ENCODE data around the gene QRICH1.

Gene QRICH1

DNA sequence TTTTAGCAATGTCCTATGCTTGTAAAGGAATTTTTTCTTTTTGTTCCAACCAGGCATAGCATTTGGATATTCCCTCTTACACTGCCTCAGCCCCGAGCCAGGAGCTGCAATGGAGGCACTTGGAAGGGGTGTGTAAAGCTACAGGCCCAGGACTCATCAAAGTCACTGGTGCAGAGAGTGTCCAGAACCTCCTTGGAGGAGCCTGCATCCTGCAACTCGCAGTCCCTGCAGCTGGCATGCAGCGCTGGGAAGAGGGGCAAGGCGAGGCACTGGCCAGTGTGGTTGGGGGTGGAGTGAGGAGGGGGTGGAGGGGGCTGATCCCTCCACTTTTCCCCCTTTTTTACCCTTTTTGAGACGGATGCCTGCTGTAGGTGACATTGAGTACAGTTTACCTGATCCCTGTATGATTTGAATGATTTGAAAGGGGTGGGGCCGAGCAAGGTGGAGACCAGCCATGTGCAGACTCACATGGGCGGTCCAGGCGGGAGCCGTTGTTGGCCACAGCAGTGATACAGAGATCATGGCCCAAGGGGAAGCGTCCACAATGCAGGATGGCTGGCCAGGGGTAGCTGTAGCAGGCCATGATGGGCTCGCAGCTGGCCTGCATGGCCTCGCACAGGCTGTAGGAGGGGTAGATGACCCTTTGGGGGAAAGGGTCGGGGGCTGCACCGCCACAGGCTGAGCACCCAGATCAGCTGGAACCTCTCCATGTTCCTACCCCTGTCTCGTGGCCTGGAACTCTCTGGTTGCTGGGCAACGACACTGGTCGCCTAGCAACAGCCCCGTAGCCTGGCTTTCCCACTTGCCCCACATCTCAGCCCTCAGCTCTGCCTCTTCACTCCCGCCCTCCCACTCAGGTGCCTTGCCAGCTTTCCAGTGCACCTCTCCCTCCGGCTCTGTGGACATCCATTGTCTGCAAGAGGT, 95.9 kb downstream of the QRICH1 start:
- DNase-seq, result no peak

DNA sequence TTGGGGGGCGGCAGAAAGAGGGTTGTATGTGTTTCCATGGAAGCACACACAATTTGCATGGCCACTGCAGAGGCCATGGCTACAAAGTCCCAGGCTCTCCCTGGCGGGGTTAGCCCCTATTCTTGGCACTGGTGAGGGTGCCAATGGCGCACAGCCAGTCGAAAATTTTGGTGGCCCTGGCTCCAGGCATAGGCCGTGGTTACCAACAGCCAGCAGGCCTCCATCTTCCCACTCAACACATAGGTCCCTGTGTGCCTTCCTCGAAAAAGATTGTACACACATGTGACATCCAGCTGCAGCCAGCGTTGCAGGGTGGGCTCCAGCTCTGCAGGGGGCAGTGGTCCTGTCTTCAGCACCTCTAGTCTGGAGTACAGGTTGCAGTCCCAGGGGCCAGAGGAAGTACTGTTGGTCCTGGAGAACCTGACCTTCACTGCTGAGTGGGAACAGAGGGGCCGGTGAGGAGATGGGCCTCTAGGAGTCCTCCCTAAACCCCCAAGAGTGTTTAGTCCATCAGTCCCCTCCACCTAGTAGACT, 96.7 kb downstream of the QRICH1 start:
- no peak for DNase-seq

GRCh38 chr3:48996640-48997039, 97.2 kb downstream of the QRICH1 start:
- no peak for DNase-seq

DNA sequence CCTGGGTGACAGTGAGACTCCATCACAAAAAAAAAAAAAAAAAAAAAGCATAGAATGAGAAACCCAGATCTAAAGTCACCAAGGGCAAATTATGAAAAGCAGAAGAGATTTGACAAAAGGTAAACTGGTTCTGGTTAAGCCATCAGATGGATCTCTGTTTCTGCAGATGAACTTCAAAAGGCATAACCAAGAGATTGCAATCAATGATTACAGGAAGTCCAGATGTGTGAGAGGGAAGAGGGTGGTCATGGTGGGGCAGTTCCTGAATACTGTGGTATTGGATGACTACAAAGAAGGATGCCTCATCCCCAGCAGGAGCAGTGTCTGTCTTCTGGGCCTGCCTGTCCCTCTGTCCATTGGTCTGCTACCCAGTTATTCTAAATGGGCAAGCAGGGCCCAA, 100.0 kb downstream of the QRICH1 start:
- DNase-seq, result peak; percentile 16

DNA sequence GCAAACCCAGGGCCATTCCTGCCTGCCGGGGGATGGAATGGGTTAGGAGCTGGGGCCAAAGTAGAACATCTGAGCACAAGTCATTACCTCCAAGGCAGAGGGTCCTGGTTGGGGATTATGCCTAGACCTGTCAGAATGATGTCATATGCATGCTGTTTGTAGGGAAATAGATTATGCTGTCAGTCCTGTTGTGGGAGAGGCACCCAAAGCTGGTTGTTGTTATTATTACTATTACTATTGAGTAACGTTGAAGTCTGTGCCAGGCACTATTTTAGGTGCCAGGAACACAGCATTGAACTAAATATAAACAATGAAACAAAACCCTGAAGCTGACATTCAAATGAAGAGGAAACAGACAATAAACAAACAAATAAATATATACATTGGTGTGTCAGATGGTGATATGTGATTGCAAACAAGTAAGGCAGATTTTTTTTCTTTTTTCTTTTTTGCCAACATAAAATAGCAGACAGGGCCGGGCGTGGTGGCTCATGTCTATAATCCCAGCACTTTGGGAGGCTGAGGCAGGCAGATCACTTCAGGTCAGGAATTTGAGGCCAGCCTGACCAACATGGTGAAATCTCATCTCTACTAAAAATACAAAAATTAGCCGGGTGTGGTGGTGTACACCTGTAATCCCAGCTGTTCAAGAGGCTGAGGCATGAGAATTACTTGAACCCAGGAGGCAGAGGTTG, 101.9 kb downstream of the QRICH1 start:
- DNase-seq, result no peak

DNA sequence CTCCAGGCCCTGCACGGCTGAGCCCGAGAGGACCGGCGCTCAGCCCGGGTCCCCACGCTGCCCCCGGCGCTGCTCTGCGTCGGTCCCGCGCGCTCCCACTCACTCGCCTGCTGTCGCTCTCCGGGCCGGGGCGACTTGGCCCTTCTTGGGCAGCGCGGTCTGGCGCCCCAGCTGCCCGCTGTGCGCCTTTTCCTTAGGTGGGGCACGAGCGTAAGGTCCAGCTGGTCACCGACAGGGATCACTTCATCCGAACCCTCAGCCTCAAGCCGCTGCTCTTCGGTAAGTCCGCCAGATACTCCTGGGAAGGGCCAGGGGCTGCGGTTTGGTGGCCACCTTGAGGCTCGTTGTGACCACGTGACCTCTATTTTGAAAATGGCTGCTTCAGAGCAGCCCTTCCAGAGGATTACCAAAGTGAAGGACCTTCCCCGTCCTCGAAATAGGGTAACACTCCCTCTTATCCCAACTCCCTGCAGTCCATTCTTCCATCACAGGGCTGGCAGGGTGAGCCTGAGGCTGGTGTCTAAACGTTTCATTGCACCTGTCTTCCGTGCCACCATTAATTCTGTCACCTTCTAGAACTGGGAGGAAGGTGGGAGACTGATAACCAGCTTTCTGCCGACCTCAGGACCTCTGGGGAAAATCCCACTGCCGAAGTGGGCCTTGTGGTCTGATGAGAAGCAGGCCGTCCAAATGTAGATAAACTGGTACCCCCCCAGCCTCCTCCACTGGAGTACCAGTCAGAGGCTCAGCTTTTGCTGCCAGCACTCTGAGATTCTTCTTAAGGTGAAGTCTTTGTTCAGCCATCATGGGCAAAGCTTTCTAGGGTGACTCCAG, 103.0 kb downstream of the QRICH1 start:
- DNase-seq, result peak; percentile 11

- DNase-seq, result peak; percentile 71
These were observed 103.9 kb downstream of the QRICH1 start, which contains the start of gene P4HTM for GRCh38 chr3:48989796-48990635. TSS of gene P4HTM (plus strand) at chr3:48990241. CDS start at chr3:48990257, 16 bp downstream.

DNA sequence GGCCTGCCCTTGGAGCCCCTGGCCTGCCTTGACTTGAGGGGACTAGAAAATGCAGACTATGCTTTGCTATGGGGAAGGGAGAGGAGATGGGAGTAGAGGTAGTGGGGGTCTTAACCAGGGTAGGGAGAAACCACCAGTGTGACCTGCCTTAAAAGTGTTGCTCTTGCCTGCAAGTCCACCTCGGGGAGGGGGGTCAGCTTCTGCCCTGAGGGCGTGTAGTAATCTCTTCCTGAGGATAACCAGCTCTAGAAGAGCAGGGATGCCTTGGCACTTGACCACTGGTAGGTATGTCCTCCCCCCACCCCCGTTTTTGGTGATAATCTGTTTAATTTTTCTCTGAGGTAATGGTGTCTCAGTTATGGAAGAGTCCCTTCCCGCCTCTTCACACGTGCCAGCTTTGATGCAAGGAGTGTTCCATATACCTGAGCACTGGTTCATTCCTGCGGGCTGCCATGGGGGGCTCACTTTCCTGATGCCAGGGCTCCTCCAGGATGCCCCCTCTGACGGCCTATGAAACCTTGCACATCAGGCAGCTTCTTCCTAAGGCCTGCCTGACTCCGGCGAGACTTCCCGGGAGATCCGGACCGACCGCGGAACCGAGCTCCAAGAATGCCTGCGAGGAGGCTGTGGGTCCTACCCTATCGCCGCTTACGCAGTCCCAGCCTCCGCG, 104.6 kb downstream of the QRICH1 start:
- no peak for DNase-seq

DNA sequence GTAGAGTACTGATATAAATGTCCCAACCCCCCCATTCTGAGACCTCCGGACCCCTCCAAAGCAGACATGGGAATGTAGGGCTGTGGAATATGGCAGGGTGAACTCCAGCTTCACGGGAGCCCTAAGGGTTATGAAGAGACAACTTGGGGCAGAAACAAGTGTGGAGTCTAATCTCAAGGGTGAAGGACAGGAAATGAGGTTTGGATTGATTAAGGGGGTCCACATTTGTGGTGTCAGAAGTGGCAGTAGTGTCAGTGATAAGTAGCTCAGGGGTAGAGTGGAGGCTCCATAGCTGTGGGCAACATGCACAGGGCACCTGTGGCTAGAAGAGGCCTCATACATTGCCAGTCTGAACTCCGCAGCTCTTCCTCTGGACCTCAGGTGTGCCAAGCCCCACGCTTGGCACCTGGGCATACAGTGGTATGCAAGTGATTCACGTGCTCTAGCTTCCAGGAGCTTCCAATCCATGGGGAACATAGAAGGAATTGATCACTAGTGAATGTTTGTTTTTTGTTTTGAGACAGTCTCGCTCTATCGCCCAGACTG, 108.0 kb downstream of the QRICH1 start:
- DNase-seq, result no peak

DNA sequence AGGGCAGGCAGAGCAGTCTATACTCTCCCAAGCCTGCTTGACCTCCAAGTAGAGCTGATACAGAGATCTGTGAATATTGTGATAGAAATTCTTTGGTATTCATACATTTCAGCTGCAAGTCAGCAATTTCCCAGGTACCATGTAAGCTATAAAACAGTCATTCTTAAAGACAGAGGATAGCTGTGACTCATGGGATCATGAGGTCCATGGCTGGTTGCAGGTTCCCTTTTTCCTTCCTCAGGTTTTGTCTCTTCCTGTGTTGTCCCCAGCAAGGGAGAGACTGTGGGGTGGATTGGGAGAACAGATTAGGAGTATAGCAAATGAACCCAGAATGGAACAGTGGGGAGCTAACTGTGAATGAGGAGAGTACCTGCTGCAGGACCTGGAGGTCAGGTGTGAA, 109.2 kb downstream of the QRICH1 start:
- peak; percentile 74 for DNase-seq

DNA sequence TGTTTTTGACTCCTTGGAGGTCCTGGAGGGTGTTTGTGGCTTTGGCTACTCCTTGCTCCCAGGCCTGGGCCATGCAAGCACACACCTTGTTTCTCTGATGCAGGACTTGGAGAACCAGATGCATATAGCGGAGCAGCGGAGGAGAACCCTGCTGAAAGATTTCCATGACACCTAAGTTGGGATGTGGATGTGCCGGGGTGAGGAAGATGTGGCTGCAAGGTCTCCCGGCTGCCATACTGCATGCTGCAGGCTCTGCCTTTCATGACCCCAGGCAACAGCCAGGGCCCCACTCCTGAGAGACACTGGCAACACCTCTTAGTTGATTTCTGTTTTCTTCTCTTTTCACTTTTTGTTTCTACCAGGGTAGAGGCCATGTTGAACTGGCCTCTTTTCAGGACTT, 110.8 kb downstream of the QRICH1 start:
- no peak for DNase-seq

DNA sequence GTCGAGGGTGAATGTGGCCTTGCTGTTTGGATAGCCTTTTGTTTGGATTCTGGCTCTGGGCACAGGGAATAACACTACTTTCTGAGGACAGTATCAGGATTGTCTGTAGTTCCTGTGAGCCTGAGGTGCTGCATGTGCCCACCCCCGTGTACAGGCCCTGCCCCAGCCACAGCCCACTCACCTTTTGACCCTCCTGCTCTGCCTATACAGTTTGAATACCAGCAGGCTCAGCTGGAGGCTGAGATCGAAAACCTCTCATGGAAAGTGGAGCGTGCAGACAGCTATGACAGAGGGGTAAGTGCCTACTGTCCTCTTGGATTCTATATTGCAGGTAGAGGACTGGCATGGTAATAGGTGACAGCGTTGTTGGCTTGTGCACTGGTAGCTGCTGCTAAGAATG, 111.2 kb downstream of the QRICH1 start:
- no peak for DNase-seq

- no peak for DNase-seq
These were observed 111.9 kb downstream of the QRICH1 start for GRCh38 chr3:48982016-48982415.

DNA sequence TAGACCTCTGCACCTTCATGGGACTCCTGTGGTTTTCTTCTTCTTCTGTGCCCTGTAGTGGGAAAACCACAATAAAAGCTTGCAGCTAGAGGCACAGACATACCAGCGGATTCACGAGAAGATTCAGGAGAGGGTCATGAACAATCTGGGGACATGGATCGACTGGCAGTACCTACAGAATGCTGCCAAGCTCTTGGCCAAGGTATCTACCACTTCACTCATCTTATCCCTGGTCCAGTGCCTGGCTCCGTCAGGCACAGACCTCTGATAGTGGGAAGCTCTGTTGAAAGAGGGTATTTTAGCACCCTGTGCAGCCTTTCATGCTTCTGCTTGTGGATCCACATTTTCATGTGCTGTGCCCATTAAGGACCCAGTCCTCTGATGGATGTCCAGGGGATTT, 113.6 kb downstream of the QRICH1 start:
- no peak for DNase-seq

Measured in inflammatory macrophage treated with lipopolysaccharide for 4 hours (primary cell).